Spleen (tissue), 11 donors: ENCODE measurements around the gene SWI5. TPM values are rescaled to one million over a fixed set of nuclear protein-coding genes. Genes with fewer than 3 reads are reported as not detected.

Experiments
- DNase-seq: peaks from one replicate; pipeline ENCODE4 v3.0.0-alpha.2; 2020
- H3K27ac ChIP-seq, 8 donors: fragments of 200-600 bp; sonication (generic) in 7 of 8; 1 replicate in 4 of 8; 2 replicates in 4 of 8; pipeline versions ENCODE4 v1.5.0 to v1.8.0; 2016 to 2021; ENCODE audit warnings: inconsistent platforms in 4 of 8, mild to moderate bottlenecking in 4 of 8, moderate library complexity in 1 of 8
- H3K27me3 ChIP-seq, 7 donors: fragments of 200-600 bp; sonication (generic) in 6 of 7; replicated peaks in 1 of 7; 1 replicate in 4 of 7; 2 replicates in 3 of 7; pipeline versions ENCODE4 v1.5.0 to v1.8.0; 2016 to 2021; ENCODE audit warnings: inconsistent platforms in 3 of 7, mild to moderate bottlenecking in 1 of 7
- H3K36me3 ChIP-seq, 6 donors: fragments of 200-600 bp; sonication (generic) in 5 of 6; 1 replicate in 4 of 6; 2 replicates in 2 of 6; pipeline versions ENCODE4 v1.5.0 to v1.8.0; 2016 to 2021; ENCODE audit warnings: inconsistent platforms in 2 of 6
- H3K4me1 ChIP-seq, 6 donors: fragments of 200-600 bp; sonication (generic) in 5 of 6; 1 replicate in 3 of 6; 2 replicates in 3 of 6; pipeline versions ENCODE4 v1.5.0 to v1.8.0; 2016 to 2021; ENCODE audit warnings: inconsistent platforms in 3 of 6
- H3K4me3 ChIP-seq, 8 donors: fragments of 200-600 bp; sonication (generic) in 7 of 8; 1 replicate in 4 of 8; 2 replicates in 4 of 8; pipeline versions ENCODE4 v1.5.0 to v1.8.0; 2016 to 2021; ENCODE audit warnings: inconsistent platforms in 4 of 8, mild to moderate bottlenecking in 4 of 8, moderate library complexity in 2 of 8
- H3K9me3 ChIP-seq, 8 donors: fragments of 200-600 bp; sonication (generic) in 7 of 8; 1 replicate in 4 of 8; 2 replicates in 4 of 8; pipeline versions ENCODE4 v1.5.0 to v1.8.0; 2016 to 2021; ENCODE audit warnings: inconsistent platforms in 4 of 8
- POLR2A ChIP-seq, 3 donors: fragments of 450-650 bp; IDR thresholded peaks; one replicate each; pipeline ENCODE4 v1.5.1; 2017; ENCODE audit warnings: antibody characterized with exemption in 3 of 3, mild to moderate bottlenecking in 1 of 3
- POLR2AphosphoS5 ChIP-seq, 3 donors: sonication (generic); formaldehyde crosslinking; IDR thresholded peaks; one replicate each; pipeline ENCODE4 v1.5.1; 2017; ENCODE audit warnings: antibody characterized with exemption in 3 of 3
- WGBS, 5 donors: extraction: QIAGEN DNeasy Blood & Tissue Kit in 3 of 5; methylation state at CpG; one replicate each; pipeline versions ENCODE4 v1.1.5 to v1.1.7; 2013 to 2018; 5-methylcytosine and 5-hydroxymethylcytosine counted together
- intact Hi-C: fragments of 100-400 bp; cut with DNase I; formaldehyde crosslinking; loops from one replicate; pipeline ENCODE4 v1.15.0; 2023; ENCODE audit warnings: low total_unique reads
- polyA plus RNA-seq, 3 donors: library from polyadenylated mRNA; stranded (reverse); fragments of 200-250 nt; gene quantifications; one replicate each; pipeline ENCODE4 v1.2.1, GENCODE V29; 2013
- total RNA-seq, 7 donors: library from RNA; depleted of rRNA in 3 of 7; stranded (reverse); fragments of >200 nt in 3 of 7; fragmentation: NEBNext Ultra II Directional in 4 of 7; extraction: Animal tissue kit (Norgen Biotek cat#: 25700) in 4 of 7; gene quantifications; one replicate each; pipeline versions ENCODE4 v1.1.0 to v1.2.1, GENCODE V29; 2016 to 2021
- TF ChIP-seq, protein P1 (sequence below), 11 experiments: fragments of 200-600 bp in 7 of 11; fragments of 450-650 bp in 4 of 11; sonication (generic) in 4 of 11; IDR thresholded peaks in 8 of 11; conservative IDR thresholded peaks in 3 of 11; 1 replicate in 7 of 11; 2 replicates in 4 of 11; pipeline versions ENCODE4 v1.4.0 to v1.8.0; 2016 to 2021; ENCODE audit warnings: antibody characterized with exemption in 11 of 11, inconsistent platforms in 4 of 11, mild to moderate bottlenecking in 1 of 11
- donor health status: healthy with polysubstance abuse.
- donor health status: DM: no; HTN: no; CAD: no; lungs with moderate emphysema.
- donor health status: DM: no; HTN: no; CAD: no.
- donor health status: Bipolar disorder and iron deficiency.
- donor health status: healthy.
- donor health status: DM: no; HTN: no; CAD: no.
- donor health status: DM: yes; HTN: yes; CAD: no.

Gene SWI5
- total and polyA plus RNA-seq, 10 donors: 8.4 to 23.4 (median 15.3) TPM

GRCh38 chr9:128271112-128271511, 5.0 kb upstream of the SWI5 start:
- WGBS, 5 donors: 83 to 97% (median 91%) methylated on average over 2 to 3 of the region's 3 CpGs
- Histone ChIP-seq H3K27ac (no peak overlapping the region), H3K4me3 (no peak overlapping the region), H3K36me3 (peaks cover 0 to 77% (median 36%) of the 10 kb centered on the region in 6 donors), H3K4me1 (peaks cover 12 to 25% (median 18%) of the 10 kb centered on the region in 6 donors), H3K9me3 (no peaks in the 10 kb centered on the region), H3K27me3 (no peaks in the 10 kb centered on the region)
- TF ChIP-seq POLR2A (IDR thresholded peaks at IDR 0.05) (no peak), POLR2AphosphoS5 (IDR thresholded peaks at IDR 0.05) (no peak)
- TF ChIP-seq, protein P1, sequence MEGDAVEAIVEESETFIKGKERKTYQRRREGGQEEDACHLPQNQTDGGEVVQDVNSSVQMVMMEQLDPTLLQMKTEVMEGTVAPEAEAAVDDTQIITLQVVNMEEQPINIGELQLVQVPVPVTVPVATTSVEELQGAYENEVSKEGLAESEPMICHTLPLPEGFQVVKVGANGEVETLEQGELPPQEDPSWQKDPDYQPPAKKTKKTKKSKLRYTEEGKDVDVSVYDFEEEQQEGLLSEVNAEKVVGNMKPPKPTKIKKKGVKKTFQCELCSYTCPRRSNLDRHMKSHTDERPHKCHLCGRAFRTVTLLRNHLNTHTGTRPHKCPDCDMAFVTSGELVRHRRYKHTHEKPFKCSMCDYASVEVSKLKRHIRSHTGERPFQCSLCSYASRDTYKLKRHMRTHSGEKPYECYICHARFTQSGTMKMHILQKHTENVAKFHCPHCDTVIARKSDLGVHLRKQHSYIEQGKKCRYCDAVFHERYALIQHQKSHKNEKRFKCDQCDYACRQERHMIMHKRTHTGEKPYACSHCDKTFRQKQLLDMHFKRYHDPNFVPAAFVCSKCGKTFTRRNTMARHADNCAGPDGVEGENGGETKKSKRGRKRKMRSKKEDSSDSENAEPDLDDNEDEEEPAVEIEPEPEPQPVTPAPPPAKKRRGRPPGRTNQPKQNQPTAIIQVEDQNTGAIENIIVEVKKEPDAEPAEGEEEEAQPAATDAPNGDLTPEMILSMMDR (IDR thresholded peaks at IDR 0.05 in 8 of 11, conservative IDR thresholded peaks at IDR 0.05 in 3 of 11): no peak
- no peak for DNase-seq
- intact Hi-C loops: no loop called here

GRCh38 chr9:128271512-128271911, 4.6 kb upstream of the SWI5 start:
- intact Hi-C loops: no loop called here

GRCh38 chr9:128274245-128274644, 1.8 kb upstream of the SWI5 start:
- Histone ChIP-seq H3K4me1 (peaks cover 14 to 54% (median 33%) of the 10 kb centered on the region in 6 donors), H3K36me3 (peaks cover 0 to 46% (median 25%) of the 10 kb centered on the region in 6 donors), H3K4me3 (peak overlapping the region in 2 of 8 donors; percentile 80 to 88), H3K27ac (peak overlapping the region in 1 of 8 donors; percentile 89), H3K9me3 (no peaks in the 10 kb centered on the region), H3K27me3 (no peaks in the 10 kb centered on the region)
- intact Hi-C loops: no loop called here
- 70 to 83% (median 76%) methylated on average over 8 of the region's 8 CpGs for WGBS, 5 donors
- TF ChIP-seq POLR2A (IDR thresholded peaks at IDR 0.05): no peak
- TF ChIP-seq POLR2AphosphoS5 (IDR thresholded peaks at IDR 0.05): no peak
- TF ChIP-seq, protein P1 (IDR thresholded peaks at IDR 0.05 in 8 of 11, conservative IDR thresholded peaks at IDR 0.05 in 3 of 11): no peak
- DNase-seq: no peak

More at GRCh38 chr9:128271512-128271911, 4.6 kb upstream of the SWI5 start:
- Histone ChIP-seq H3K4me3 (no peak overlapping the region), H3K27ac (no peak overlapping the region), H3K36me3 (peaks cover 0 to 73% (median 36%) of the 10 kb centered on the region in 6 donors), H3K27me3 (no peaks in the 10 kb centered on the region), H3K4me1 (peaks cover 13 to 29% (median 21%) of the 10 kb centered on the region in 6 donors), H3K9me3 (no peaks in the 10 kb centered on the region)
- 84 to 94% (median 88%) methylated on average over 5 of the region's 5 CpGs for WGBS, 5 donors
- TF ChIP-seq POLR2AphosphoS5 (IDR thresholded peaks at IDR 0.05): no peak
- no peak for TF ChIP-seq POLR2A (IDR thresholded peaks at IDR 0.05)
- TF ChIP-seq, protein P1 (IDR thresholded peaks at IDR 0.05 in 8 of 11, conservative IDR thresholded peaks at IDR 0.05 in 3 of 11): no peak
- no peak for DNase-seq

GRCh38 chr9:128275198-128276007, 673 bp upstream of the SWI5 start, which contains the start of gene GOLGA2:
TSS of gene GOLGA2 (minus strand) at chr9:128276007. CDS start at chr9:128275976, 31 bp downstream.
- 1 to 2% (median 1%) methylated on average over 33 to 57 of the region's 57 CpGs for WGBS, 5 donors
- Histone ChIP-seq H3K27ac (peak within 1 kb of the TSS; percentile 84 to 95 (median 89)), H3K27me3 (no peaks in the 10 kb centered on the region), H3K4me1 (peaks cover 14 to 66% (median 37%) of the 10 kb centered on the region in 6 donors), H3K36me3 (peaks cover 0 to 35% (median 25%) of the 10 kb centered on the region in 6 donors), H3K4me3 (peak within 1 kb of the TSS; percentile 70 to 88 (median 80)), H3K9me3 (no peaks in the 10 kb centered on the region)
- intact Hi-C loops: no loop called here
- TF ChIP-seq POLR2A (IDR thresholded peaks at IDR 0.05) (peak in 1 of 3 donors; percentile 32), POLR2AphosphoS5 (IDR thresholded peaks at IDR 0.05) (no peak)
- TF ChIP-seq, protein P1 (IDR thresholded peaks at IDR 0.05 in 8 of 11, conservative IDR thresholded peaks at IDR 0.05 in 3 of 11): no peak
- DNase-seq: no peak
